ENCODE data around the gene THSD4.

The THSD4 gene

GRCh38 chr15:71452893-71453292, 337.6 kb downstream of the THSD4 start:
- no peak for TF ChIP-seq CTCF (IDR thresholded peaks at IDR 0.05; ENCODE audit: low read depth, low read length, missing control alignments)
- DNase-seq (ENCODE audit: extremely low read depth, low read depth), result no peak
- no peak overlapping the region for H3K4me3 ChIP-seq (replicated peaks; ENCODE audit: low read depth, low read length)

DNA sequence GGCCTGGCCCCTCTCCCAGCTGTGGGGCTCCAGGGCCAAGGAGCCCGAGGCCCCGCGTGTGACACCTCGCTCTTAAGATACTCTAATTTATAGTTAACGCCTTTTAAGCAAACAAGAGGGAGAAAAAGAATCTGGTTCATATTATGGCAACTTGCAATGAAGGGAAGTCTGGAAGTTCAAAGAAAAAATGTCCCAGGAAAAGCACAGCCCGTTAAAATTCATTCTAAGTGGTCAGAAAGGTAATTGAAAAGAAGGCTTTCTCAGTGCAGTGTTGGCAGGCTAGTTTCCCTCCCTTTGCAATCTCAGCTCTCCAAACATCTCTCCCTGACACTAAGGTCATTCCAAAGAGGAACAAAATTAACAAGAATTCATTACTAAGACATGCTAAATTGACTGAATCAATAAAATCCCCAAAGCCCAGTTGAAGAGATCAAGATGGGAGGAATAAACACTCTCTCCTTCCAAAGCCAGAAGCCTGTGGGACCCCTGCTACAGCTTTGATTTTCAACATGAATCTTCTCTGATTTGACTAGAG, 339.3 kb downstream of the THSD4 start:
- no peak for TF ChIP-seq CTCF (IDR thresholded peaks at IDR 0.05; ENCODE audit: low read depth, low read length, missing control alignments)
- no peak for DNase-seq (ENCODE audit: extremely low read depth, low read depth)
- no peak overlapping the region for H3K4me3 ChIP-seq (replicated peaks; ENCODE audit: low read depth, low read length)

DNA sequence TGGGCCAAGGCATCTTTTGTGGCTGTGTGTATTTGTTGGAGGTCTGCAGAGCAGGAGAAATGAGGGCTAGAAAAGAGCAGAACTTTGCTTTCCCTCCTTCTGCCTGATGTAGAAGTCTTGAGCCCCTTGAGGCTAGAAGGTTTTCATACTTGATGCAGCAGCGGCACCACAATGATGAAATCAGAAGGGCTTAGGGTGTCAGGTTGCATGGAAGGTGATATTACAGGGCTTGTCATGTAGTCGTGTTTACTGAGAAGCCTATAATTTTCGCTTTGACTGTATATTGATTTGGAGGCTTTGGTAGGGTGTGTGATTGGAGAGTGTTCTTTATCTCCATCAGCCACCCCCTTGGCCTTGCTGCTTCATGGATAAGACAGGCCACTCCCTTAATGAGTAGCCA, 339.8 kb downstream of the THSD4 start:
- no peak for DNase-seq (ENCODE audit: extremely low read depth, low read depth)
- no peak for TF ChIP-seq CTCF (IDR thresholded peaks at IDR 0.05; ENCODE audit: low read depth, low read length, missing control alignments)
- H3K4me3 ChIP-seq (replicated peaks; ENCODE audit: low read depth, low read length), result no peak overlapping the region

- TF ChIP-seq CTCF (IDR thresholded peaks at IDR 0.05; ENCODE audit: low read depth, low read length, missing control alignments), result no peak
- no peak for DNase-seq (ENCODE audit: extremely low read depth, low read depth)
- H3K4me3 ChIP-seq (replicated peaks; ENCODE audit: low read depth, low read length), result no peak overlapping the region
These were observed 340.6 kb downstream of the THSD4 start for GRCh38 chr15:71455878-71456277.

GRCh38 chr15:71456362-71456761, 341.1 kb downstream of the THSD4 start:
- no peak overlapping the region for H3K4me3 ChIP-seq (replicated peaks; ENCODE audit: low read depth, low read length)
- no peak for TF ChIP-seq CTCF (IDR thresholded peaks at IDR 0.05; ENCODE audit: low read depth, low read length, missing control alignments)
- DNase-seq (ENCODE audit: extremely low read depth, low read depth), result no peak

DNA sequence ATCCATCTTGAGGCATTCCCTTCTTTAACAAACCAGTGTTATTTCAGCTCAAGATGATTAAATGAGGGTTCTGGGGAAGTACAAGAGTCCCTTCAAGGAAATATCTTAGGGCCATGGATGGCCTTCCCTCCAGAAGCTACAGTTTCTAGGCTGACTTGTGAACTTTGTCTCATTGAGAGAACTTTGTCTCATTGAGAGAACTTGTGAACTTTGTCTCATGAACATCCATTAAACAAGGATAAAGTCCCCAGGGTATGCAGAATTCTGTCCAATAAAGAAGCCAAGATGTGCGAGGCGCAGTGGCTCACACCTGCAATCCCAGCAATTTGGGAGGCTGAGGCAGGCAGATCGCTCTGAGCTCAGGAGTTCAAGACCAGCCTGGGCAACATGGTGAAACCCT, 341.5 kb downstream of the THSD4 start:
- TF ChIP-seq CTCF (IDR thresholded peaks at IDR 0.05; ENCODE audit: low read depth, low read length, missing control alignments), result no peak
- DNase-seq (ENCODE audit: extremely low read depth, low read depth), result no peak
- no peak overlapping the region for H3K4me3 ChIP-seq (replicated peaks; ENCODE audit: low read depth, low read length)

DNA sequence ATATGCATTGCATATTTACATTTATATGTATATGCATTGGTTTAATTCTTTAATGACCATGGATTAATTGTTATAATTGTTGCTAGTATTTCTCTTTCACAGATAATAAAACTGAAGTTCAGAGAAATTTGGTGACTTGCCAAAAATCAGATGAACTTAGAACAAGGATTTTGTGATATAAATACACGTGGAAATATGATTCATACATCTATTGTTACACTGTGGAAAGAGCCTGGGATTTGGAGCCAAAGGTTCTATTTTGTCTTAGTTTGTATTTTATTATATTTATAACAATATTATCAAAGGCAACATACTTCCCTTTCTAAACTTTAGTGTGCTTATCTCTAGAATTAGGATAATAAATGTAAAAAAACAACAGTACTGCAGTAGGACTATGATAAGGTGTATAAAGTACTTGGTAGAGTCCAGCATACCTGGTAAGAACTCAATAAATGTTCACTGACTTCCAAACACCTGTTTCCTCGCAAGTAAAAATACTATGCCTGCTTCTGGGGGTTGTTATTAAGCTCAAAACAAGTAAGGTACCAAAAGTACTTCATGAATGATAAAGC, 342.9 kb downstream of the THSD4 start:
- TF ChIP-seq CTCF (IDR thresholded peaks at IDR 0.05; ENCODE audit: low read depth, low read length, missing control alignments), result no peak
- no peak for DNase-seq (ENCODE audit: extremely low read depth, low read depth)
- H3K4me3 ChIP-seq (replicated peaks; ENCODE audit: low read depth, low read length), result no peak overlapping the region
